Neural progenitor cell (in vitro differentiated cells): Measurements from ENCODE around the gene SPOCK1.

Source experiments
- CTCF ChIP-seq: fragments of 200-600 bp; sonication (generic); IDR thresholded peaks from 2 replicates; pipeline ENCODE4 v1.5.1; 2017; ENCODE audit warnings: antibody characterized with exemption, mild to moderate bottlenecking
- EZH2 ChIP-seq: fragments of 200-600 bp; sonication (generic); IDR thresholded peaks from 2 replicates; pipeline ENCODE4 v1.6.1; 2017; ENCODE audit warnings: antibody characterized with exemption, mild to moderate bottlenecking, moderate library complexity
- EZH2phosphoT487 ChIP-seq: fragments of 200-600 bp; sonication (generic); IDR thresholded peaks from 2 replicates; pipeline ENCODE4 v1.6.1; 2017; ENCODE audit warnings: antibody characterized with exemption

DNA sequence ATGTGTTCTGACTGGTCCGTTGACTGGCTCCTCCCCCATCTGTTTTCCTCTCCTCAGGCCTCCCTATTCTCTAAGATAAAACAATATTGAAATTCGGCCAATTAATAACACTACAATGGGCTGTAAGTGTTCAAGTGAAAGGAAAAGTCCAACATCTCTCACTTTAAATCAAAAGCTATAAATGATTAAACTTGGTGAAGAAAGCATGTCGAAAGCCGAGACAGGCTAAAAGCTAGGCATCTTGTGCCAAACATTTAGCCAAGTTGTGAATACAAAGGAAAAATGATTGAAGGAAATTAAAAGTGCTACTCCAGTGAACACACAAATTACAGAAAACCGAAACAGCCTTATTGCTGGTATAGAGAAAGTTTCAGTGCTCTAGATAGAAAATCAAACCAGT lies 310.6 kb downstream of the SPOCK1 start:
- TF ChIP-seq CTCF (no peak), EZH2 (no peak), EZH2phosphoT487 (no peak)
